GM21423 (cell line): ENCODE data around the gene NSFL1C.
"Not testable (repeated sequence)": the region's sequence is repeated elsewhere in the genome, so short reads cannot be mapped to it uniquely, and the experiment has no call there.

Experiments
- ATAC-seq: cut with Tn5 transposase; IDR thresholded peaks from one replicate; pipeline ENCODE4 v1.9.1; 2021; ENCODE audit warnings: mild to moderate bottlenecking, moderate library complexity; ENCODE audit not compliant: unreplicated experiment

Gene NSFL1C

GRCh38 chr20:1427457-1428054 lies 39.1 kb downstream of the NSFL1C start:
- ATAC-seq, result no peak

- no peak for ATAC-seq
These were observed 40.3 kb downstream of the NSFL1C start for GRCh38 chr20:1426231-1426849.

- no peak for ATAC-seq
These were observed 42.3 kb downstream of the NSFL1C start for GRCh38 chr20:1424336-1424735.

- no peak for ATAC-seq
These were observed 43.0 kb downstream of the NSFL1C start for GRCh38 chr20:1423625-1424106.

- ATAC-seq, result no peak
These were observed 43.4 kb downstream of the NSFL1C start for GRCh38 chr20:1423206-1423605.

- ATAC-seq, result no peak
These were observed 43.9 kb downstream of the NSFL1C start for GRCh38 chr20:1422753-1423152.

- no peak for ATAC-seq
These were observed 46.6 kb downstream of the NSFL1C start for GRCh38 chr20:1420066-1420465.

GRCh38 chr20:1418350-1418749 lies 48.3 kb downstream of the NSFL1C start:
- ATAC-seq, result no peak

- ATAC-seq, result no peak
These were observed 48.9 kb downstream of the NSFL1C start for GRCh38 chr20:1417790-1418189.

- no peak for ATAC-seq
These were observed 49.4 kb downstream of the NSFL1C start for GRCh38 chr20:1417273-1417672.

- ATAC-seq, result no peak
These were observed 50.8 kb downstream of the NSFL1C start for GRCh38 chr20:1415667-1416468.

- no peak for ATAC-seq
These were observed 51.7 kb downstream of the NSFL1C start for GRCh38 chr20:1414982-1415381.

GRCh38 chr20:1405801-1406200 lies 60.8 kb downstream of the NSFL1C start:
- ATAC-seq, result no peak

- no peak for ATAC-seq
These were observed 63.0 kb downstream of the NSFL1C start for GRCh38 chr20:1403624-1404023.

- no peak for ATAC-seq
These were observed 64.5 kb downstream of the NSFL1C start for GRCh38 chr20:1402149-1402548.

GRCh38 chr20:1401451-1401907 lies 65.2 kb downstream of the NSFL1C start:
- ATAC-seq, result no peak

GRCh38 chr20:1399678-1400366 lies 66.8 kb downstream of the NSFL1C start:
- not testable (repeated sequence) for ATAC-seq

GRCh38 chr20:1398185-1398584 lies 68.5 kb downstream of the NSFL1C start:
- not testable (repeated sequence) for ATAC-seq

- ATAC-seq, result no peak
These were observed 68.9 kb downstream of the NSFL1C start for GRCh38 chr20:1397710-1398109.

- ATAC-seq, result no peak
These were observed 69.9 kb downstream of the NSFL1C start for GRCh38 chr20:1396702-1397101.

- no peak for ATAC-seq
These were observed 70.4 kb downstream of the NSFL1C start for GRCh38 chr20:1396264-1396663.
